Measurements from ENCODE around the gene MAP3K7. TPM values are rescaled to one million over a fixed set of nuclear protein-coding genes. Genes with fewer than 3 reads are reported as not detected.
A peak's percentile ranks its signal among the peaks of the same experiment; 100 is the strongest.

MAP3K7 gene
- total and polyA plus RNA-seq, 2 donors (not counting 3 experiments of a cell fraction or from before 2014, with no cell fraction given): 15.3 to 25.6 TPM

- H3K27ac ChIP-seq (ENCODE audit: insufficient read depth, low read depth, low read length): no peak overlapping the region
- H3K79me2 ChIP-seq (ENCODE audit: control insufficient read depth, insufficient read depth, low read length): peaks cover 63% of the 10 kb centered on the region
These were observed 2.1 kb downstream of the MAP3K7 start for GRCh38 chr6:90584636-90585255.

DNA sequence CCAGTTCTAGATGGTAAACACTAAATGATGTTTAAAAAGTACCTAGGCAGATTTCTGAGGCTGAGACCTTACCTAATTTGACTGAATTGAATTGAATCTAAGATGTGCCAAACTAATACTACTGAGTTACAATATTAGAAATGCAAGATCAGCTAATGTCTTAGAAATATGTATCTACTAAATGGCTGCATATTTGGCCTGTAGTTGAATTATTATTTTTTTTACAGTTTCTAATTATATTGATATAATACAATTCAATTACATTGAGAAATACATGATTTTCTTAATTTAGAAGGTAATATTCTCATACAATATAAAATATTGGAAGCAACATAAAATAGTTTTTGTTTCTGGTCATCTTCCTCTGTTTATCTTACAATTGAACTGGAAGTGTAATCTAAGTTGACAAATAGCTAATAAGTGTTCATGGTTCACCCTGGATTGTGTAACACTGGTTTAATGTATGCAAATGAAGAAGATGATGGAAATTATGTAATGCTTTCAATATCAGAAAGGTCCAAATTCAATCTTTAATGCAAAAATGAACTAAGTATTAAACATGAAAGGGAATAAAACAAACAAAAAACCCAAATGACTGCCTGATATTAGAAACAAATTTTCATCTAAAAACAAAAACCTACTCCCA, 2.9 kb downstream of the MAP3K7 start:
- no TSS peak for BruUV-seq (replicated peaks)
- no peak overlapping the region for H3K27ac ChIP-seq (ENCODE audit: insufficient read depth, low read depth, low read length)
- H3K9me3 ChIP-seq (replicated peaks; ENCODE audit: control insufficient read depth, insufficient read depth, low read length): no peaks in the 10 kb centered on the region
- peak overlapping the region; percentile 98 for H3K4me2 ChIP-seq (ENCODE audit: insufficient read depth, low read length)
- H3K9ac ChIP-seq (replicated peaks; ENCODE audit: extremely low read depth, insufficient read depth, low read length): no peak overlapping the region
- H3K4me3 ChIP-seq (replicated peaks in 1 of 3; ENCODE audit: insufficient read depth in 1 of 3, low read depth in 1 of 3, low read length in 3 of 3): no peak overlapping the region
- POLR2A ChIA-PET: no interaction called here
- intact Hi-C loops (cut with micrococcal nuclease): loop anchor here (5.0 to 10.0 kb wide), 2 partner anchors 297 to 1619 kb away; partner anchors contain the start of gene RNGTT
- H3K9me1 ChIP-seq (replicated peaks; ENCODE audit: control insufficient read depth, extremely low read depth, insufficient read depth, low read length): no peaks in the 10 kb centered on the region
- CTCF ChIA-PET: interaction anchor here (0.9 to 1.0 kb wide), 2 partner anchors 10 to 82 kb away, joined by 3 read pairs; no protein-coding TSS in a partner anchor
- H3K79me2 ChIP-seq (ENCODE audit: control insufficient read depth, insufficient read depth, low read length): peaks cover 70% of the 10 kb centered on the region
- peaks cover 22% of the 10 kb centered on the region for H3K4me1 ChIP-seq (ENCODE audit: control insufficient read depth, extremely low read depth, insufficient read depth, low read length)
- FAIRE-seq (no peak), DNase-seq (ENCODE audit: low read depth, low spot score) (no peak)
- H4K20me1 ChIP-seq (replicated peaks; ENCODE audit: control insufficient read depth, extremely low read depth, insufficient read depth, low read length): peaks cover 2% of the 10 kb centered on the region
- H2AFZ ChIP-seq (ENCODE audit: low read depth, low read length): no peak overlapping the region
- peaks cover 2% of the 10 kb centered on the region in 2 experiments for H3K27me3 ChIP-seq (ENCODE audit: control insufficient read depth in 2 of 2, insufficient read depth in 2 of 2, low read length in 2 of 2)
- H3K36me3 ChIP-seq (ENCODE audit: control insufficient read depth in 2 of 2, extremely low read depth in 1 of 2, insufficient read depth in 2 of 2, low read length in 2 of 2): no peaks in the 10 kb centered on the region
- dilution Hi-C loops (cut with MboI; ENCODE audit: extremely low pct_ligation_motif_present, low sequenced_read_pairs): no loop called here
- TF ChIP-seq, protein P1, sequence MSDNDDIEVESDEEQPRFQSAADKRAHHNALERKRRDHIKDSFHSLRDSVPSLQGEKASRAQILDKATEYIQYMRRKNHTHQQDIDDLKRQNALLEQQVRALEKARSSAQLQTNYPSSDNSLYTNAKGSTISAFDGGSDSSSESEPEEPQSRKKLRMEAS (IDR thresholded peaks at IDR 0.05; ENCODE audit: insufficient read depth, insufficient read length): no peak
- TF ChIP-seq CTCF (IDR thresholded peaks at IDR 0.05; ENCODE audit: extremely low read depth in 1 of 2, insufficient read depth in 1 of 2, low read depth in 1 of 2, low read length in 2 of 2) (no peak), FOS (IDR thresholded peaks at IDR 0.05; ENCODE audit: borderline replicate concordance, insufficient read depth, low read length) (no peak), POLR2A (IDR thresholded peaks at IDR 0.05; ENCODE audit: low read depth, low read length) (no peak)

More at GRCh38 chr6:90584636-90585255, 2.1 kb downstream of the MAP3K7 start:
- FAIRE-seq (no peak), DNase-seq (ENCODE audit: low read depth, low spot score) (no peak)
- peaks cover 2% of the 10 kb centered on the region for H4K20me1 ChIP-seq (replicated peaks; ENCODE audit: control insufficient read depth, extremely low read depth, insufficient read depth, low read length)
- peaks cover 22% of the 10 kb centered on the region for H3K4me1 ChIP-seq (ENCODE audit: control insufficient read depth, extremely low read depth, insufficient read depth, low read length)
- H3K27me3 ChIP-seq (ENCODE audit: control insufficient read depth in 2 of 2, insufficient read depth in 2 of 2, low read length in 2 of 2): peaks cover 2% of the 10 kb centered on the region in 2 experiments
- no peak overlapping the region for H3K9ac ChIP-seq (replicated peaks; ENCODE audit: extremely low read depth, insufficient read depth, low read length)
- no TSS peak for BruUV-seq (replicated peaks)
- intact Hi-C loops (cut with micrococcal nuclease) (loop anchor here (5.0 to 10.0 kb wide), 2 partner anchors 297 to 1620 kb away; partner anchors contain the start of gene RNGTT), dilution Hi-C loops (cut with MboI; ENCODE audit: extremely low pct_ligation_motif_present, low sequenced_read_pairs) (no loop called here)
- H2AFZ ChIP-seq (ENCODE audit: low read depth, low read length): no peak overlapping the region
- POLR2A ChIA-PET: no interaction called here
- peak overlapping the region in 1 of 3 experiments; percentile 41 for H3K4me3 ChIP-seq (replicated peaks in 1 of 3; ENCODE audit: insufficient read depth in 1 of 3, low read depth in 1 of 3, low read length in 3 of 3)
- no peaks in the 10 kb centered on the region for H3K36me3 ChIP-seq (ENCODE audit: control insufficient read depth in 2 of 2, extremely low read depth in 1 of 2, insufficient read depth in 2 of 2, low read length in 2 of 2)
- no peaks in the 10 kb centered on the region for H3K9me3 ChIP-seq (replicated peaks; ENCODE audit: control insufficient read depth, insufficient read depth, low read length)
- H3K9me1 ChIP-seq (replicated peaks; ENCODE audit: control insufficient read depth, extremely low read depth, insufficient read depth, low read length): no peaks in the 10 kb centered on the region
- H3K4me2 ChIP-seq (ENCODE audit: insufficient read depth, low read length): peak overlapping the region; percentile 98
- CTCF ChIA-PET: interaction anchor here (0.9 to 1.0 kb wide), 2 partner anchors 10 to 82 kb away, joined by 3 read pairs; no protein-coding TSS in a partner anchor
- TF ChIP-seq JUN (IDR thresholded peaks at IDR 0.05; ENCODE audit: borderline replicate concordance, insufficient read depth, insufficient read length, low read depth) (no peak), FOS (IDR thresholded peaks at IDR 0.05; ENCODE audit: borderline replicate concordance, insufficient read depth, low read length) (no peak), EZH2 (IDR thresholded peaks at IDR 0.05; ENCODE audit: borderline replicate concordance, low read depth, low read length, severe bottlenecking) (no peak), GATA2 (IDR thresholded peaks at IDR 0.05; ENCODE audit: insufficient read depth, insufficient read length, low read depth, low read length) (no peak), POLR2AphosphoS5 (IDR thresholded peaks at IDR 0.05; ENCODE audit: insufficient read depth, low read depth, low read length) (no peak)
- TF ChIP-seq, protein P1 (IDR thresholded peaks at IDR 0.05; ENCODE audit: insufficient read depth, insufficient read length): no peak

Measured in endothelial cell of umbilical vein (primary cell).